Adrenal gland (tissue), 12 donors: ENCODE data around the gene JADE2. TPM values are rescaled to one million over a fixed set of nuclear protein-coding genes. Genes with fewer than 3 reads are reported as not detected.
A peak's percentile ranks its signal among the peaks of the same experiment; 100 is the strongest.

Experiments used
- DNase-seq, 7 donors: peaks; one replicate each; pipeline ENCODE4 v3.0.0-alpha.2; 2019 to 2020
- H3K27ac ChIP-seq, 5 donors: fragments of 200-600 bp; sonication (generic) in 4 of 5; 1 replicate in 3 of 5; 2 replicates in 2 of 5; pipeline versions ENCODE4 v1.5.1 to v1.8.0; 2016 to 2020; ENCODE audit warnings: mild to moderate bottlenecking in 1 of 5
- H3K27me3 ChIP-seq: fragments of 200-600 bp; 2 replicates; pipeline ENCODE4 v1.8.0; 2021
- H3K36me3 ChIP-seq, 2 donors: fragments of 200-600 bp; replicated peaks in 1 of 2; 1 replicate in 1 of 2; 2 replicates in 1 of 2; pipeline versions ENCODE4 v1.5.1 to v1.8.0; 2018 to 2022
- H3K4me1 ChIP-seq, 2 donors: fragments of 200-600 bp; replicated peaks in 1 of 2; 1 replicate in 1 of 2; 2 replicates in 1 of 2; pipeline versions ENCODE4 v1.5.1 to v1.8.0; 2018 to 2021
- H3K4me3 ChIP-seq, 4 donors: fragments of 200-600 bp; sonication (generic) in 3 of 4; one replicate each; pipeline ENCODE4 v1.5.1; 2016 to 2018
- H3K9me3 ChIP-seq, 3 donors: fragments of 200-600 bp; sonication (generic) in 1 of 3; replicated peaks in 1 of 3; 1 replicate in 2 of 3; 2 replicates in 1 of 3; pipeline versions ENCODE4 v1.5.1 to v1.8.0; 2016 to 2021
- POLR2A ChIP-seq, 2 donors: fragments of 450-650 bp; IDR thresholded peaks; one replicate each; pipeline ENCODE4 v1.6.1; 2017; ENCODE audit warnings: antibody characterized with exemption in 2 of 2, mild to moderate bottlenecking in 2 of 2, moderate library complexity in 1 of 2
- WGBS, 4 donors: extraction: QIAGEN DNeasy Blood & Tissue Kit in 2 of 4; methylation state at CpG; one replicate each; pipeline versions ENCODE4 v1.1.5 to v1.1.7; 2013 to 2017; 5-methylcytosine and 5-hydroxymethylcytosine counted together
- intact Hi-C, 2 donors: fragments of 100-400 bp; cut with DNase I; formaldehyde crosslinking; loops; one replicate each; pipeline versions ENCODE4 v1.14.1 to v1.15.0; 2022 to 2023
- polyA plus RNA-seq, 3 donors: library from polyadenylated mRNA; stranded (reverse); fragments of 200-250 nt in 2 of 3; fragments of 350-450 nt in 1 of 3; fragmentation: Illumina TruSeq in 1 of 3; extraction: RNeasy Lipid Tissue Mini Kit (QIAGEN cat#74804) in 1 of 3; gene quantifications; one replicate each; pipeline ENCODE4 v1.2.3, GENCODE V29; 2013 to 2014
- total RNA-seq, 9 donors: library from RNA; depleted of rRNA in 4 of 9; stranded (reverse); fragments of >200 nt in 4 of 9; fragments of 120-200 nt in 1 of 9; fragmentation: NEBNext Ultra II Directional in 1 of 9; extraction: Animal tissue kit (Norgen Biotek cat#: 25700) in 1 of 9; gene quantifications; one replicate each; pipeline versions ENCODE4 v1.1.0 to v1.2.4, GENCODE V29; 2013 to 2023
- TF ChIP-seq, protein P1 (sequence below), 6 experiments: fragments of 450-650 bp in 4 of 6; fragments of 200-600 bp in 2 of 6; sonication (generic) in 1 of 6; IDR thresholded peaks; 1 replicate in 5 of 6; 2 replicates in 1 of 6; pipeline versions ENCODE4 v1.5.1 to v1.8.0; 2016 to 2021; ENCODE audit warnings: antibody characterized with exemption in 6 of 6, mild to moderate bottlenecking in 2 of 6, moderate library complexity in 1 of 6
- donor health status: healthy with polysubstance abuse.
- donor health status: Bipolar disorder and iron deficiency.
- donor health status: DM: yes; HTN: yes; CAD: no.
- donor health status: DM: no; HTN: no; CAD: no.
- donor health status: DM: no; HTN: no; CAD: no.
- donor health status: DM: yes; HTN: yes; CAD: no.

Gene JADE2
- total and polyA plus RNA-seq, 12 donors = 7.9 to 180 (median 70.2) TPM

DNA sequence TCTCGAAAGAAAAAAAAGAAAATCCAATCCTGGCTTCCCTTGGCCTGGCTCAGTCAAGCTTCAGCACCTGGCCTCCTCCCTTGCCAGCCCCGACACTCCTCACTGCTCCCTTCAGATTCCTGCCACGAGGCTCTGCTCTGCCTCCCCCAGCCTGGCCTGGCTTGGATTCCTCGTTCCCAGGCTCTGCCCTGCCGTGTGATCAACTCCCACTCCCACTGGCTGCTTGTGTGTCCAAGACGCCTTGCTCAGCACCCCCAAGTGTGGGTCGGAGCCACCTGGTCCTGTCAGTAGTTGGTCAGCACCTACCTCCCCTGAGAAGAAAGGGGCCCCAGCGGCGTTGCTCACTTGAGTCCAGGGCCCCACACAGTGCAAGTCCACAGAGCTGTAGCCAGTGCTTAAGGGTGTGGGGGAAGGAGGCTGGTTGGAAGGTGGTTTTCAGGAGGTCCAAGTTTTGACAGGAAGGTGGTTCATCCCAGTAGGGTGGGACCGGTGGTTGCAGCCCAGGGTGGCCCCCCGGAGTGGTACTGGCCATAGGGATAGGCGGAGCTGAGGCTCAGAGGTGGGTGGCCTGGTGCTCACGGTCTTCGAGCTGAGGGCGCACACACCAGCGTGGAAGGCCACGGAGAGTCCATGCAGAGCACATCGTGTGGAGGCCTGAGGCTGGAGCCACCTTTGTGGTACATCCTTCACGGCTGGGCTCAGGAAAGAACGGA, 46.4 kb downstream of the JADE2 start:
- 89 to 92% (median 91%) methylated on average over 17 to 20 of the region's 20 CpGs for WGBS, 4 donors
- intact Hi-C loops = loop anchor here in 1 of 2 donors (10.0 kb wide), 1 partner anchor 157 kb away; the partner anchor contains the start of gene CDKN2AIPNL
- Histone ChIP-seq H3K27me3 (no peaks in the 10 kb centered on the region), H3K36me3 (peaks cover 0 to 70% of the 10 kb centered on the region in 2 donors), H3K4me3 (no peak overlapping the region), H3K9me3 (no peaks in the 10 kb centered on the region), H3K27ac (peak overlapping the region in 3 of 5 donors; percentile 34 to 93 (median 93)), H3K4me1 (peaks cover 36 to 63% of the 10 kb centered on the region in 2 donors)
- no peak for DNase-seq
- TF ChIP-seq, protein P1, sequence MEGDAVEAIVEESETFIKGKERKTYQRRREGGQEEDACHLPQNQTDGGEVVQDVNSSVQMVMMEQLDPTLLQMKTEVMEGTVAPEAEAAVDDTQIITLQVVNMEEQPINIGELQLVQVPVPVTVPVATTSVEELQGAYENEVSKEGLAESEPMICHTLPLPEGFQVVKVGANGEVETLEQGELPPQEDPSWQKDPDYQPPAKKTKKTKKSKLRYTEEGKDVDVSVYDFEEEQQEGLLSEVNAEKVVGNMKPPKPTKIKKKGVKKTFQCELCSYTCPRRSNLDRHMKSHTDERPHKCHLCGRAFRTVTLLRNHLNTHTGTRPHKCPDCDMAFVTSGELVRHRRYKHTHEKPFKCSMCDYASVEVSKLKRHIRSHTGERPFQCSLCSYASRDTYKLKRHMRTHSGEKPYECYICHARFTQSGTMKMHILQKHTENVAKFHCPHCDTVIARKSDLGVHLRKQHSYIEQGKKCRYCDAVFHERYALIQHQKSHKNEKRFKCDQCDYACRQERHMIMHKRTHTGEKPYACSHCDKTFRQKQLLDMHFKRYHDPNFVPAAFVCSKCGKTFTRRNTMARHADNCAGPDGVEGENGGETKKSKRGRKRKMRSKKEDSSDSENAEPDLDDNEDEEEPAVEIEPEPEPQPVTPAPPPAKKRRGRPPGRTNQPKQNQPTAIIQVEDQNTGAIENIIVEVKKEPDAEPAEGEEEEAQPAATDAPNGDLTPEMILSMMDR (IDR thresholded peaks at IDR 0.05) = no peak

DNA sequence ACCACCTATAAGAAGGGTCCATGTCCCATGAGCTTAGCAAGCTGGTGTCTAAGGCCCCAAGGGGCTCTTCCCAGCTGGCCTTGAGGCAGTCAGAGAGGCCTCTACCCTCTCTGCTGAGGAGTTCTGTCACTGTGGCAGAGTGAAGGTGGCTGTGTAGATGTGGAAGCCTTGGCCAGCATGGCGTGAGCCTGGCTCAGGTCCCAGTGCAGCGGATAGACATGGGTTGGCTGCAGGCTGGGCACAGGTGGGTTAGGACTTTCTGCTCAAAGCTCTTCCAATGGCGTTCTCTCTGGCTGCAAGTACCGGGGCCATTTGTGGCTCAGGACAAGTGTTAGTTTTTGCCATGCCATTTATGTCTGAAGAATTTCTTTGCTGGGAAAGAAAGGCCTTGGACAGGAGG, 47.3 kb downstream of the JADE2 start:
- WGBS, 4 donors = 70 to 94% (median 81%) methylated on average over 2 to 4 of the region's 4 CpGs
- intact Hi-C loops = loop anchor here in 1 of 2 donors (10.0 kb wide), 1 partner anchor 158 kb away; the partner anchor contains the start of gene CDKN2AIPNL

DNA sequence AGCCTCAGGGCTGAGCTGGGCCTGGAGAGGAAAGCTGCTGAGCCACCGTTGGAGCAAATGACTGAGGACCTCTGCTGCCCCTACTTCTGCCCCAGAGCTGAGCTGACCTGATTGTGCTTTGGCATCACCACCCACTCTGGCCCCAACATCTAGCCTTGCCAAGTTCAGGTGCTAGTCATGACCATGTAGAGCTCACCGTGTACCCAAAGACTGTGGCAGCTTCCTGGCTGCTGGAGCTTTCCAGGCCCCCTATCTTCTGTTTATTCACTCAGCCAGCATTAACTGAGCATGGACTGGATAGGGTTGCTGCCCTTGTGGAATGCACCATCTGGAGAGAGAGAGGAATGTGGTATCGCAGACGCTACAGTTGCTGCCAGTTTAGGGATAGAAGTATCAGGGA, 49.1 kb downstream of the JADE2 start:
- Histone ChIP-seq H3K27me3 (no peaks in the 10 kb centered on the region), H3K4me1 (peaks cover 20 to 50% of the 10 kb centered on the region in 2 donors), H3K4me3 (no peak overlapping the region), H3K27ac (no peak overlapping the region), H3K36me3 (peaks cover 0 to 84% of the 10 kb centered on the region in 2 donors), H3K9me3 (no peaks in the 10 kb centered on the region)
- TF ChIP-seq POLR2A (IDR thresholded peaks at IDR 0.05) = no peak
- TF ChIP-seq, protein P1 (IDR thresholded peaks at IDR 0.05) = no peak
- WGBS, 4 donors = 63 to 76% (median 70%) methylated on average over 3 to 4 of the region's 4 CpGs
- peak in 1 of 7 donors; percentile 9 for DNase-seq
- intact Hi-C loops = loop anchor here in 1 of 2 donors (10.0 kb wide), 1 partner anchor 160 kb away; the partner anchor contains the start of gene CDKN2AIPNL

More for the DNA sequence above, 47.3 kb downstream of the JADE2 start:
- peaks cover 0 to 72% of the 10 kb centered on the region in 2 donors for H3K36me3 ChIP-seq
- no peak overlapping the region for H3K4me3 ChIP-seq
- no peak for DNase-seq
- peaks cover 37 to 64% of the 10 kb centered on the region in 2 donors for H3K4me1 ChIP-seq
- peak overlapping the region in 2 of 5 donors; percentile 50 to 93 for H3K27ac ChIP-seq
- TF ChIP-seq POLR2A (IDR thresholded peaks at IDR 0.05) = no peak
- TF ChIP-seq, protein P1 (IDR thresholded peaks at IDR 0.05) = no peak
- H3K27me3 ChIP-seq = no peaks in the 10 kb centered on the region
- no peaks in the 10 kb centered on the region for H3K9me3 ChIP-seq

DNA sequence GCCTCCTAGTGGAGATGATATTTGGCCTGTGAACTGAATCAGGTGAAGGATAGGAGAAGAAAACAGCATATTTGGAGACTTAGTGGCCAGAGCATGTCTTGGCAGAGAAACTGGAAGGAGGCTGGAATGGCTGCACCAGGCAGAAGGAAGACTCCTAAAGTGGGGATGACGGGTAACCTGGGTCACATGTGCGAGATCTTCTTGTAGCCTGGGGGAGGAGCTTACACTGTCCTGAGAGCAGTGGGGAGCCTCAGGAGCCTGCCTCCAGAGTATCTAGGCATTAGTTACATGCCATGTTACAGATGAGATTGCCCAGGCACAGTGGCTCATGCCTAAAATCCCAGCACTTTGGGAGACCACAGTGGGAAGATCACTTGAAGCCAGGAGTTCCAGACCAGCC, 49.8 kb downstream of the JADE2 start:
- H3K36me3 ChIP-seq = peaks cover 0 to 89% of the 10 kb centered on the region in 2 donors
- no peaks in the 10 kb centered on the region for H3K27me3 ChIP-seq

More for the DNA sequence above, 49.8 kb downstream of the JADE2 start:
- Histone ChIP-seq H3K4me3 (no peak overlapping the region), H3K4me1 (peaks cover 14 to 47% of the 10 kb centered on the region in 2 donors), H3K9me3 (no peaks in the 10 kb centered on the region), H3K27ac (peak overlapping the region in 2 of 5 donors; percentile 54 to 88)
- no peak for TF ChIP-seq POLR2A (IDR thresholded peaks at IDR 0.05)
- TF ChIP-seq, protein P1 (IDR thresholded peaks at IDR 0.05) = no peak
- intact Hi-C loops = loop anchor here (5.0 to 10.0 kb wide), 2 partner anchors 43 to 161 kb away; partner anchors contain the start of gene CDKN2AIPNL (in 1 of the 2)
- DNase-seq = peak in 1 of 7 donors; percentile 4
- WGBS, 4 donors = 76 to 92% (median 84%) methylated on average over 2 of the region's 2 CpGs
